Liver (tissue), 9 donors: ENCODE measurements around the gene NCAM1. TPM values are rescaled to one million over a fixed set of nuclear protein-coding genes. Genes with fewer than 3 reads are reported as not detected.

Source experiments
- DNase-seq: peaks from one replicate; pipeline ENCODE4 v3.0.0-alpha.2; 2017; ENCODE audit warnings: low spot score
- H3K27ac ChIP-seq, 2 donors: one replicate each; pipeline ENCODE4 v1.7.0; 2013; ENCODE audit warnings: inconsistent platforms in 2 of 2, low read length in 2 of 2, control low read depth in 1 of 2, low read depth in 1 of 2, mild to moderate bottlenecking in 1 of 2
- H3K27me3 ChIP-seq, 4 donors: one replicate each; pipeline versions ENCODE4 v1.6.1 to v1.7.0; 2013; ENCODE audit warnings: low read length in 3 of 4, inconsistent platforms in 1 of 4, mild to moderate bottlenecking in 1 of 4, moderate library complexity in 1 of 4; ENCODE audit not compliant: control insufficient read depth in 4 of 4, insufficient read depth in 4 of 4
- H3K36me3 ChIP-seq, 4 donors: one replicate each; pipeline versions ENCODE4 v1.6.1 to v1.7.0; 2013; ENCODE audit warnings: low read length in 3 of 4, mild to moderate bottlenecking in 3 of 4, low read depth in 1 of 4, moderate library complexity in 1 of 4; ENCODE audit not compliant: control insufficient read depth in 4 of 4, insufficient read depth in 3 of 4
- H3K4me1 ChIP-seq, 4 donors: one replicate each; pipeline versions ENCODE4 v1.6.1 to v1.7.0; 2013; ENCODE audit warnings: low read length in 3 of 4, mild to moderate bottlenecking in 3 of 4, moderate library complexity in 1 of 4; ENCODE audit not compliant: control insufficient read depth in 4 of 4, insufficient read depth in 4 of 4
- H3K4me3 ChIP-seq, 3 donors: one replicate each; pipeline versions ENCODE4 v1.6.1 to v1.7.0; 2013; ENCODE audit warnings: low read length in 3 of 3, control low read depth in 1 of 3, low read depth in 1 of 3, mild to moderate bottlenecking in 1 of 3
- H3K9ac ChIP-seq, 2 donors: one replicate each; pipeline ENCODE4 v1.7.0; 2013; ENCODE audit warnings: low read length in 2 of 2, mild to moderate bottlenecking in 2 of 2, moderate library complexity in 2 of 2, control low read depth in 1 of 2, low read depth in 1 of 2
- H3K9me3 ChIP-seq, 4 donors: one replicate each; pipeline versions ENCODE4 v1.6.1 to v1.7.0; 2013; ENCODE audit warnings: low read length in 3 of 4; ENCODE audit not compliant: control insufficient read depth in 4 of 4
- CTCF ChIP-seq: fragments of 150-350 bp; IDR thresholded peaks from 2 replicates; pipeline ENCODE4 v1.5.1; 2017; ENCODE audit warnings: improper control_type of control experiment, low read depth, low read length; ENCODE audit not compliant: missing input control
- EGR1 ChIP-seq, 2 donors: IDR thresholded peaks; 2 replicates each; pipeline ENCODE4 v1.6.1; 2016 to 2018; ENCODE audit warnings: antibody characterized with exemption in 2 of 2, low read depth in 2 of 2
- FOXA2 ChIP-seq: IDR thresholded peaks from 2 replicates; pipeline ENCODE4 v1.6.1; 2016; ENCODE audit warnings: antibody characterized with exemption
- GABPA ChIP-seq, 2 donors: IDR thresholded peaks in 1 of 2; conservative IDR thresholded peaks in 1 of 2; 2 replicates each; pipeline ENCODE4 v1.6.1; 2016; ENCODE audit warnings: antibody characterized with exemption in 2 of 2, mild to moderate bottlenecking in 1 of 2, moderate library complexity in 1 of 2
- HNF4A ChIP-seq, 2 donors: conservative IDR thresholded peaks; 2 replicates each; pipeline ENCODE4 v1.6.1; 2016; ENCODE audit warnings: antibody characterized with exemption in 2 of 2, mild to moderate bottlenecking in 2 of 2
- HNF4G ChIP-seq: IDR thresholded peaks from 2 replicates; pipeline ENCODE4 v1.6.1; 2016; ENCODE audit warnings: antibody characterized with exemption
- JUND ChIP-seq, 2 donors: IDR thresholded peaks; 2 replicates each; pipeline ENCODE4 v1.6.1; 2016; ENCODE audit warnings: antibody characterized with exemption in 2 of 2
- NR2F2 ChIP-seq: IDR thresholded peaks from 2 replicates; pipeline ENCODE4 v1.6.1; 2016; ENCODE audit warnings: antibody characterized with exemption
- RAD21 ChIP-seq, 2 donors: IDR thresholded peaks; 2 replicates each; pipeline ENCODE4 v1.6.1; 2016; ENCODE audit warnings: antibody characterized with exemption in 2 of 2, mild to moderate bottlenecking in 2 of 2
- SP1 ChIP-seq: IDR thresholded peaks from 2 replicates; pipeline ENCODE4 v1.6.1; 2018; ENCODE audit warnings: antibody characterized with exemption, mild to moderate bottlenecking
- TAF1 ChIP-seq: conservative IDR thresholded peaks from 2 replicates; pipeline ENCODE4 v1.6.1; 2016; ENCODE audit warnings: antibody characterized with exemption, mild to moderate bottlenecking
- YY1 ChIP-seq: IDR thresholded peaks from 2 replicates; pipeline ENCODE4 v1.6.1; 2016; ENCODE audit warnings: antibody characterized with exemption, mild to moderate bottlenecking
- ZBTB33 ChIP-seq: IDR thresholded peaks from 2 replicates; pipeline ENCODE4 v1.6.1; 2016; ENCODE audit warnings: antibody characterized with exemption
- WGBS: extraction: QIAGEN DNeasy Blood & Tissue Kit; methylation state at CpG from one replicate; pipeline ENCODE4 v1.1.7; 2013; 5-methylcytosine and 5-hydroxymethylcytosine counted together
- polyA plus RNA-seq, 2 donors: library from polyadenylated mRNA; stranded (reverse) in 1 of 2; unstranded in 1 of 2; fragments of 200-250 nt in 1 of 2; fragments of >200 nt in 1 of 2; fragmentation: Nextera tagmentation in 1 of 2; extraction: Ambion mirVana in 1 of 2; gene quantifications; one replicate each; pipeline versions ENCODE4 v1.2.1 to v1.2.3, GENCODE V29; 2013 to 2015
- total RNA-seq, 2 donors: library from RNA; depleted of rRNA; stranded (reverse); fragments of >200 nt; gene quantifications; one replicate each; pipeline ENCODE4 v1.2.3, GENCODE V29; 2014
- TF ChIP-seq, protein P1 (sequence below): IDR thresholded peaks from 2 replicates; pipeline ENCODE4 v1.6.1; 2016; ENCODE audit warnings: antibody characterized with exemption
- TF ChIP-seq, protein P2 (sequence below): IDR thresholded peaks from 2 replicates; pipeline ENCODE4 v1.6.1; 2016; ENCODE audit warnings: antibody characterized with exemption
- donor health status: healthy.
- donor health status: healthy.
- donor health status: healthy.
- donor health status: healthy.
- donor health status: healthy.

Gene NCAM1
- total and polyA plus RNA-seq, 4 donors = 0.65 to 2.1 (median 0.88) TPM

DNA sequence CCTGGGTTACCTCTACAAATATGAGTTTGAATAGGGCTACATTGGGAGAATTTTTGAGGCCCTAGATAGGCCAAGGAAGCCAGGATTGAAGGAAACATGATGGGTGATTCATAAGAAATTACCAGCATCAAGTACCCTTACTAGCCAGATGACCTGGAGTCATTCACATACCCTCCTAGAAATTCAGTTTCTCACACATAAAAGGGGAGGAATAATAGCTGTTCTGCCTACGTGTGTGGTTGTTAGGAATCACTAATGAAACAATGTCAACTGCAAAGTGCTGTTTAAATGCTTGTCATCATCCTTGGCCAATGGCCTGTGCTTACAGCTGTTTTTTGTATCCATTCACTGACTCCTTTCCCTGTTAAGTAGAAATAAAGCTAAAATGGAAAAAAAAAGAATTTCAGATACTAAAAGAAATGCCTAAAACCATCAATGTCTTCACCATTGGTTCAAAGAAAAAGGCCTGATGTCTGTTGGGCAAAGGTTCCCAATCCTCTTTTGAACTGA, 114.4 kb downstream of the NCAM1 start (continued):
- no peak for TF ChIP-seq CTCF
- TF ChIP-seq JUND (IDR thresholded peaks at IDR 0.05) = no peak

GRCh38 chr11:113077379-113077778, 116.2 kb downstream of the NCAM1 start:
- no peaks in the 10 kb centered on the region for H3K36me3 ChIP-seq
- no peak overlapping the region for H3K4me3 ChIP-seq
- no peak overlapping the region for H3K27ac ChIP-seq
- H3K9me3 ChIP-seq = no peaks in the 10 kb centered on the region
- H3K4me1 ChIP-seq = no peaks in the 10 kb centered on the region
- H3K27me3 ChIP-seq = no peaks in the 10 kb centered on the region
- TF ChIP-seq FOXA2 (no peak), ZBTB33 (no peak), SP1 (no peak)
- WGBS = 90% methylated on average over 6 of the region's 6 CpGs
- H3K9ac ChIP-seq = no peak overlapping the region
- DNase-seq = no peak

- no peaks in the 10 kb centered on the region for H3K9me3 ChIP-seq
- no peak overlapping the region for H3K4me3 ChIP-seq
- no peak for DNase-seq
- 71% methylated on average over 12 of the region's 12 CpGs for WGBS
- H3K27ac ChIP-seq = no peak overlapping the region
- no peaks in the 10 kb centered on the region for H3K36me3 ChIP-seq
- no peaks in the 10 kb centered on the region for H3K4me1 ChIP-seq
- H3K27me3 ChIP-seq = peaks cover 0 to 4% (median 0%) of the 10 kb centered on the region in 4 donors
- TF ChIP-seq, protein P1, sequence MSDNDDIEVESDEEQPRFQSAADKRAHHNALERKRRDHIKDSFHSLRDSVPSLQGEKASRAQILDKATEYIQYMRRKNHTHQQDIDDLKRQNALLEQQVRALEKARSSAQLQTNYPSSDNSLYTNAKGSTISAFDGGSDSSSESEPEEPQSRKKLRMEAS = no peak
- TF ChIP-seq RAD21 (IDR thresholded peaks at IDR 0.05) (no peak), TAF1 (no peak), SP1 (no peak), HNF4G (no peak), YY1 (no peak), JUND (IDR thresholded peaks at IDR 0.05) (no peak)
- TF ChIP-seq, protein P2, sequence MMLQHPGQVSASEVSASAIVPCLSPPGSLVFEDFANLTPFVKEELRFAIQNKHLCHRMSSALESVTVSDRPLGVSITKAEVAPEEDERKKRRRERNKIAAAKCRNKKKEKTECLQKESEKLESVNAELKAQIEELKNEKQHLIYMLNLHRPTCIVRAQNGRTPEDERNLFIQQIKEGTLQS = no peak
- H3K9ac ChIP-seq = no peak overlapping the region
Observed at GRCh38 chr11:113082341-113082955, 121.2 kb downstream of the NCAM1 start.

DNA sequence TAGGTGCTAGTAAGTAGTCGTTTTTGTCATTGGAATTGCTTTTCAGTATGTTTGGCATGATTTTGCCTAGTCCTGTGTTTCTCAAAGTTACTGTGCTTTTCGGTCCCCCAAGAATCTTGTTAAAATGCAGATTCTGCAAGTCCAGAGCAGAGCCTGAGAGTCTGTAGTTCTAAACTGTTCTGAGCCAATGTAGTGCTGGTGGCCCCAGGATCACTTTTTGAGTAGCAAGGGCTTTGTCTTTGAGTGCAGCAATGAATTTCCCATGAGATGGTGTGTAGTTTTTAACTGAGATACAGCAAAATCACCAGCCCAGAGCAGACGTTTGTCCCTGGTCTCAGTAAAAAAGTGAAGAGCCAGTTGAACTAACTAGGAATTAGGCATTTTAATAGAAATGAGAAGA, 122.4 kb downstream of the NCAM1 start:
- Histone ChIP-seq H3K4me3 (no peak overlapping the region), H3K27me3 (peaks cover 0 to 4% (median 0%) of the 10 kb centered on the region in 4 donors), H3K36me3 (no peaks in the 10 kb centered on the region), H3K9ac (no peak overlapping the region), H3K4me1 (no peaks in the 10 kb centered on the region), H3K9me3 (no peaks in the 10 kb centered on the region), H3K27ac (no peak overlapping the region)
- 56% methylated on average over 3 of the region's 3 CpGs for WGBS
- no peak for DNase-seq
- TF ChIP-seq EGR1 (IDR thresholded peaks at IDR 0.05; ENCODE audit: low read depth in 2 of 2) (no peak), GABPA (IDR thresholded peaks at IDR 0.05 in 1 of 2, conservative IDR thresholded peaks at IDR 0.05 in 1 of 2) (no peak), HNF4G (no peak), CTCF (no peak), ZBTB33 (no peak), TAF1 (no peak), YY1 (no peak), NR2F2 (no peak), JUND (IDR thresholded peaks at IDR 0.05) (no peak), SP1 (no peak), HNF4A (conservative IDR thresholded peaks at IDR 0.05) (no peak)
